Mononuclear cell (primary cell): Measurements from ENCODE around the gene OR8S1. TPM values are rescaled to one million over a fixed set of nuclear protein-coding genes. Genes with fewer than 3 reads are reported as not detected.
"Not testable (repeated sequence)": the region's sequence is repeated elsewhere in the genome, so short reads cannot be mapped to it uniquely, and the experiment has no call there.

ENCODE experiments used
- H3K27me3 ChIP-seq: 2 replicates; pipeline ENCODE4 v1.6.0; 2011; ENCODE audit warnings: low read length, control low read depth; ENCODE audit not compliant: insufficient read depth
- H3K4me1 ChIP-seq: 2 replicates; pipeline ENCODE4 v1.5.1; 2011; ENCODE audit warnings: mild to moderate bottlenecking, low read length, control low read depth; ENCODE audit not compliant: insufficient read depth
- H3K4me3 ChIP-seq: 2 replicates; pipeline ENCODE4 v1.5.1; 2011; ENCODE audit warnings: mild to moderate bottlenecking, low read length, moderate library complexity
- H3K9me3 ChIP-seq: 2 replicates; pipeline ENCODE4 v1.5.1; 2011; ENCODE audit warnings: low read depth, mild to moderate bottlenecking, control low read depth, low read length
- total RNA-seq: library from RNA; depleted of rRNA; stranded (reverse); fragments of >200 nt; gene quantifications from one replicate; pipeline ENCODE4 v1.2.3, GENCODE V29; 2012

Gene OR8S1
- not detected for total RNA-seq

GRCh38 chr12:48525332-48525731, at the start of gene OR8S1:
Gene OR8S1 (plus strand): TSS chr12:48525632. CDS start chr12:48525632, 0 bp downstream.
- no peaks in the 10 kb centered on the region for H3K27me3 ChIP-seq
- H3K4me1 ChIP-seq, result no peaks in the 10 kb centered on the region
- H3K9me3 ChIP-seq, result no peaks in the 10 kb centered on the region
- H3K4me3 ChIP-seq, result no peak within 1 kb of the TSS

- Histone ChIP-seq H3K27me3 (no peaks in the 10 kb centered on the region), H3K9me3 (no peaks in the 10 kb centered on the region)
Measured at GRCh38 chr12:48482198-48482597, 43.2 kb upstream of the OR8S1 start, which contains the start of gene C12orf54. Gene C12orf54 (plus strand): TSS chr12:48482498. CDS start chr12:48483297, 799 bp downstream.

GRCh38 chr12:48482930-48483329, 42.5 kb upstream of the OR8S1 start:
- Histone ChIP-seq H3K4me1 (no peaks in the 10 kb centered on the region), H3K4me3 (no peak overlapping the region), H3K27me3 (no peaks in the 10 kb centered on the region), H3K9me3 (no peaks in the 10 kb centered on the region)

More at GRCh38 chr12:48482198-48482597, 43.2 kb upstream of the OR8S1 start, which contains the start of gene C12orf54:
- no peaks in the 10 kb centered on the region for H3K4me1 ChIP-seq
- H3K4me3 ChIP-seq, result no peak within 1 kb of the TSS

- Histone ChIP-seq H3K4me1 (no peaks in the 10 kb centered on the region), H3K27me3 (no peaks in the 10 kb centered on the region), H3K4me3 (no peak overlapping the region), H3K9me3 (no peaks in the 10 kb centered on the region)
Measured at GRCh38 chr12:48486261-48486660, 39.2 kb upstream of the OR8S1 start.

GRCh38 chr12:48486679-48487078, 38.8 kb upstream of the OR8S1 start:
- Histone ChIP-seq H3K4me3 (no peak overlapping the region), H3K4me1 (no peaks in the 10 kb centered on the region), H3K9me3 (no peaks in the 10 kb centered on the region), H3K27me3 (no peaks in the 10 kb centered on the region)

- Histone ChIP-seq H3K27me3 (peaks cover 3% of the 10 kb centered on the region), H3K4me1 (no peaks in the 10 kb centered on the region), H3K9me3 (no peaks in the 10 kb centered on the region), H3K4me3 (no peak overlapping the region)
Measured at GRCh38 chr12:48489012-48489411, 36.4 kb upstream of the OR8S1 start.

- not testable (repeated sequence) for H3K27me3 ChIP-seq, H3K9me3 ChIP-seq, H3K4me1 ChIP-seq, H3K4me3 ChIP-seq
Measured at GRCh38 chr12:48489456-48489855, 36.0 kb upstream of the OR8S1 start.

- H3K4me3 ChIP-seq, H3K4me1 ChIP-seq, H3K27me3 ChIP-seq, H3K9me3 ChIP-seq: not testable (repeated sequence)
Measured at GRCh38 chr12:48500281-48500680, 25.2 kb upstream of the OR8S1 start.

- not testable (repeated sequence) for H3K27me3 ChIP-seq, H3K9me3 ChIP-seq, H3K4me1 ChIP-seq, H3K4me3 ChIP-seq
Measured at GRCh38 chr12:48506836-48507235, 18.6 kb upstream of the OR8S1 start.

- H3K9me3 ChIP-seq, result no peaks in the 10 kb centered on the region
- no peak overlapping the region for H3K4me3 ChIP-seq
- peaks cover 6% of the 10 kb centered on the region for H3K27me3 ChIP-seq
- no peaks in the 10 kb centered on the region for H3K4me1 ChIP-seq
Measured at GRCh38 chr12:48508987-48509386, 16.4 kb upstream of the OR8S1 start.

GRCh38 chr12:48510111-48510510, 15.3 kb upstream of the OR8S1 start:
- H3K27me3 ChIP-seq, result peaks cover 4% of the 10 kb centered on the region
- no peaks in the 10 kb centered on the region for H3K4me1 ChIP-seq
- H3K9me3 ChIP-seq, result no peaks in the 10 kb centered on the region
- H3K4me3 ChIP-seq, result no peak overlapping the region

- Histone ChIP-seq H3K4me1 (no peaks in the 10 kb centered on the region), H3K9me3 (no peaks in the 10 kb centered on the region), H3K27me3 (no peaks in the 10 kb centered on the region), H3K4me3 (no peak overlapping the region)
Measured at GRCh38 chr12:48512855-48513254, 12.6 kb upstream of the OR8S1 start.

GRCh38 chr12:48514728-48515127, 10.7 kb upstream of the OR8S1 start:
- Histone ChIP-seq H3K4me1 (no peaks in the 10 kb centered on the region), H3K9me3 (no peaks in the 10 kb centered on the region)

GRCh38 chr12:48520381-48520780, 5.1 kb upstream of the OR8S1 start:
- not testable (repeated sequence) for H3K9me3 ChIP-seq, H3K4me1 ChIP-seq

More at GRCh38 chr12:48514728-48515127, 10.7 kb upstream of the OR8S1 start:
- Histone ChIP-seq H3K4me3 (no peak overlapping the region), H3K27me3 (no peaks in the 10 kb centered on the region)

GRCh38 chr12:48527891-48528670, 2.6 kb downstream of the OR8S1 start:
- Histone ChIP-seq H3K4me3 (no peak overlapping the region), H3K9me3 (no peaks in the 10 kb centered on the region), H3K4me1 (no peaks in the 10 kb centered on the region), H3K27me3 (no peaks in the 10 kb centered on the region)

More at GRCh38 chr12:48520381-48520780, 5.1 kb upstream of the OR8S1 start:
- not testable (repeated sequence) for H3K27me3 ChIP-seq, H3K4me3 ChIP-seq

GRCh38 chr12:48532601-48533000, 7.2 kb downstream of the OR8S1 start:
- Histone ChIP-seq H3K27me3 (no peaks in the 10 kb centered on the region), H3K4me1 (no peaks in the 10 kb centered on the region), H3K9me3 (no peaks in the 10 kb centered on the region), H3K4me3 (no peak overlapping the region)
